ENCODE results near the gene PRICKLE2.

- peak in 1 of 2 experiments; percentile 41; a peak in 1 of 4 replicates for TF ChIP-seq REST (IDR thresholded peaks at IDR 0.05; ENCODE audit: insufficient read depth in 1 of 2, low read depth in 2 of 2, low read length in 2 of 2)
- no peak for TF ChIP-seq POLR2AphosphoS5 (IDR thresholded peaks at IDR 0.05; ENCODE audit: low read depth, low read length)
- TF ChIP-seq SIN3A (IDR thresholded peaks at IDR 0.05; ENCODE audit: borderline replicate concordance, insufficient read depth, low read length): no peak
- no peak for TF ChIP-seq TAF1 (IDR thresholded peaks at IDR 0.05; ENCODE audit: borderline replicate concordance, insufficient read depth, low read length)
These were observed 152.0 kb downstream of the PRICKLE2 start for GRCh38 chr3:64073158-64073761.

All from PFSK-1 (cell line).